Stimulated activated CD4-positive, alpha-beta T cell treated with anti-CD3 and anti-CD28 coated beads, TNF-alpha, amount 100 ng/mL, for 24 hours (primary cell): ENCODE results near the gene CHCHD6.
A peak's percentile ranks its signal among the peaks of the same experiment; 100 is the strongest.

Experiments
- DNase-seq, 3 experiments: peaks; one replicate each; pipeline ENCODE4 v3.0.0-alpha.2; 2020; ENCODE audit warnings: low read depth in 3 of 3

Gene CHCHD6

GRCh38 chr3:126668450-126669401 lies 35.3 kb upstream of the CHCHD6 start:
- DNase-seq = no peak

GRCh38 chr3:126671521-126671920 lies 32.5 kb upstream of the CHCHD6 start:
- no peak for DNase-seq

GRCh38 chr3:126672340-126672739 lies 31.7 kb upstream of the CHCHD6 start:
- no peak for DNase-seq

- DNase-seq = no peak
Measured at GRCh38 chr3:126672741-126673140, 31.3 kb upstream of the CHCHD6 start.

- no peak for DNase-seq
Measured at GRCh38 chr3:126676919-126677705, 26.9 kb upstream of the CHCHD6 start.

- no peak for DNase-seq
Measured at GRCh38 chr3:126677862-126678503, 26.1 kb upstream of the CHCHD6 start.

- DNase-seq = no peak
Measured at GRCh38 chr3:126678693-126679317, 25.2 kb upstream of the CHCHD6 start.

- DNase-seq = peak; percentile 53 to 78 (median 54)
Measured at GRCh38 chr3:126679318-126679751, 24.7 kb upstream of the CHCHD6 start.

- no peak for DNase-seq
Measured at GRCh38 chr3:126679831-126680666, 24.0 kb upstream of the CHCHD6 start.

GRCh38 chr3:126680667-126681055 lies 23.4 kb upstream of the CHCHD6 start:
- DNase-seq = no peak

GRCh38 chr3:126682009-126682408 lies 22.0 kb upstream of the CHCHD6 start:
- no peak for DNase-seq

- no peak for DNase-seq
Measured at GRCh38 chr3:126683069-126683468, 21.0 kb upstream of the CHCHD6 start.

- no peak for DNase-seq
Measured at GRCh38 chr3:126684218-126684751, 19.8 kb upstream of the CHCHD6 start.

- no peak for DNase-seq
Measured at GRCh38 chr3:126685021-126685420, 19.0 kb upstream of the CHCHD6 start.

GRCh38 chr3:126685493-126685892 lies 18.5 kb upstream of the CHCHD6 start:
- DNase-seq = no peak

- no peak for DNase-seq
Measured at GRCh38 chr3:126691765-126692164, 12.3 kb upstream of the CHCHD6 start.

GRCh38 chr3:126692858-126693257 lies 11.2 kb upstream of the CHCHD6 start:
- no peak for DNase-seq

GRCh38 chr3:126693921-126694320 lies 10.1 kb upstream of the CHCHD6 start:
- no peak for DNase-seq

GRCh38 chr3:126696701-126697267 lies 7.3 kb upstream of the CHCHD6 start:
- no peak for DNase-seq

- DNase-seq = no peak
Measured at GRCh38 chr3:126699011-126699410, 5.0 kb upstream of the CHCHD6 start.
